HL-60 (cell line): Measurements from ENCODE around the gene ATXN7L1.

ENCODE experiments used
- DNase-seq, 2 experiments: peaks; one replicate each; pipeline ENCODE4 v3.0.0-alpha.2; 2010 to 2020; ENCODE audit warnings: low read depth in 1 of 2, low spot score in 1 of 2
- H3K27ac ChIP-seq: fragments of 250-450 bp; sonication (Bioruptor Pico); replicated peaks from 2 replicates; pipeline ENCODE4 v1.5.1; 2020; ENCODE audit warnings: mild to moderate bottlenecking, moderate library complexity
- H3K27me3 ChIP-seq: fragments of 250-450 bp; sonication (Bioruptor Pico); 2 replicates; pipeline ENCODE4 v1.5.1; 2021; ENCODE audit warnings: mild to moderate bottlenecking, moderate library complexity; ENCODE audit not compliant: insufficient read depth, poor library complexity, severe bottlenecking
- H3K4me3 ChIP-seq: replicated peaks from 2 replicates; pipeline ENCODE4 v1.5.1; 2011; ENCODE audit warnings: mild to moderate bottlenecking, control low read depth, low read length; ENCODE audit not compliant: insufficient read depth
- CTCF ChIP-seq: IDR thresholded peaks from one replicate; pipeline ENCODE4 v1.5.1; 2011; ENCODE audit warnings: low read length, control low read depth, inconsistent platforms; ENCODE audit not compliant: insufficient read depth
- GABPA ChIP-seq: IDR thresholded peaks from 2 replicates; pipeline ENCODE4 v1.6.1; 2012; ENCODE audit warnings: low read depth
- POLR2AphosphoS5 ChIP-seq: IDR thresholded peaks from 2 replicates; pipeline ENCODE4 v1.6.1; 2012; ENCODE audit warnings: low read depth
- REST ChIP-seq: IDR thresholded peaks from 2 replicates; pipeline ENCODE4 v1.6.1; 2012; ENCODE audit warnings: low read depth; ENCODE audit not compliant: insufficient replicate concordance
- SPI1 ChIP-seq: IDR thresholded peaks from 2 replicates; pipeline ENCODE4 v1.6.1; 2012; ENCODE audit warnings: low read depth, mild to moderate bottlenecking, borderline replicate concordance

Gene ATXN7L1

GRCh38 chr7:105905910-105906568 lies 29.6 kb upstream of the ATXN7L1 start:
- TF ChIP-seq REST (no peak), GABPA (no peak), CTCF (no peak), POLR2AphosphoS5 (no peak), SPI1 (no peak)
- Histone ChIP-seq H3K27me3 (no peaks in the 10 kb centered on the region), H3K27ac (no peak overlapping the region), H3K4me3 (no peak overlapping the region)
- DNase-seq: no peak

GRCh38 chr7:105905209-105905909 lies 29.0 kb upstream of the ATXN7L1 start:
- Histone ChIP-seq H3K4me3 (no peak overlapping the region), H3K27ac (no peak overlapping the region), H3K27me3 (no peaks in the 10 kb centered on the region)
- TF ChIP-seq CTCF (no peak), POLR2AphosphoS5 (no peak)
- no peak for DNase-seq

- Histone ChIP-seq H3K27me3 (no peaks in the 10 kb centered on the region), H3K27ac (no peak overlapping the region), H3K4me3 (no peak overlapping the region)
- TF ChIP-seq SPI1 (no peak), POLR2AphosphoS5 (no peak), REST (no peak), CTCF (no peak)
- DNase-seq: no peak
Measured at GRCh38 chr7:105904064-105904463, 27.7 kb upstream of the ATXN7L1 start.
